GM21381 (cell line): ENCODE results near the gene STK32C.
A peak's percentile ranks its signal among the peaks of the same experiment; 100 is the strongest.

ENCODE experiments used
- ATAC-seq: cut with Tn5 transposase; IDR thresholded peaks from one replicate; pipeline ENCODE4 v1.9.1; 2021; ENCODE audit warnings: mild to moderate bottlenecking, moderate library complexity; ENCODE audit not compliant: unreplicated experiment

Gene STK32C

GRCh38 chr10:132236161-132236560 is 71.6 kb downstream of the STK32C start:
- no peak for ATAC-seq

GRCh38 chr10:132234860-132235259 is 72.9 kb downstream of the STK32C start:
- ATAC-seq, result no peak

GRCh38 chr10:132233501-132234085 is 74.2 kb downstream of the STK32C start:
- ATAC-seq, result no peak

- ATAC-seq, result no peak
Observed at GRCh38 chr10:132232981-132233380, 74.8 kb downstream of the STK32C start.

GRCh38 chr10:132232023-132232951 is 75.5 kb downstream of the STK32C start:
- no peak for ATAC-seq

- no peak for ATAC-seq
Observed at GRCh38 chr10:132231656-132232022, 76.1 kb downstream of the STK32C start.

GRCh38 chr10:132230557-132231210 is 77.1 kb downstream of the STK32C start:
- ATAC-seq, result no peak

GRCh38 chr10:132229834-132230556 is 77.8 kb downstream of the STK32C start:
- no peak for ATAC-seq

- ATAC-seq, result no peak
Observed at GRCh38 chr10:132229096-132229495, 78.7 kb downstream of the STK32C start.

- ATAC-seq, result no peak
Observed at GRCh38 chr10:132228616-132229015, 79.1 kb downstream of the STK32C start.

- ATAC-seq, result no peak
Observed at GRCh38 chr10:132227851-132228390, 79.8 kb downstream of the STK32C start.

GRCh38 chr10:132226586-132227405 is 81.0 kb downstream of the STK32C start:
- ATAC-seq, result no peak

GRCh38 chr10:132225849-132226205 is 81.9 kb downstream of the STK32C start:
- ATAC-seq, result no peak

GRCh38 chr10:132225073-132225848 is 82.5 kb downstream of the STK32C start:
- no peak for ATAC-seq

- no peak for ATAC-seq
Observed at GRCh38 chr10:132224343-132225072, 83.2 kb downstream of the STK32C start.

GRCh38 chr10:132223611-132224342 is 84.0 kb downstream of the STK32C start:
- no peak for ATAC-seq

- peak; percentile 62 for ATAC-seq
Observed at GRCh38 chr10:132223156-132223590, 84.6 kb downstream of the STK32C start.

GRCh38 chr10:132222726-132223125 is 85.0 kb downstream of the STK32C start:
- no peak for ATAC-seq
